ENCODE results near the gene ZNF780A.

- TF ChIP-seq POLR2AphosphoS5 (IDR thresholded peaks at IDR 0.05) (no peak), CTCF (IDR thresholded peaks at IDR 0.05) (no peak)
These were observed 25.3 kb upstream of the ZNF780A start for GRCh38 chr19:40116075-40116474.

Measured in gastroesophageal sphincter (tissue), 3 donors.